Effector CD4-positive, alpha-beta T cell (primary cell): ENCODE measurements around the gene POLR3E.

Source experiments
- DNase-seq: peaks from one replicate; pipeline ENCODE4 v3.0.0-alpha.2; 2020

POLR3E gene

GRCh38 chr16:22317625-22318024, 20.4 kb downstream of the POLR3E start:
- no peak for DNase-seq

GRCh38 chr16:22318690-22319358, 21.6 kb downstream of the POLR3E start:
- peak; percentile 59 for DNase-seq

GRCh38 chr16:22320572-22321339, 23.5 kb downstream of the POLR3E start:
- no peak for DNase-seq

- peak; percentile 68 for DNase-seq
These were observed 24.3 kb downstream of the POLR3E start for GRCh38 chr16:22321340-22322001.

GRCh38 chr16:22322021-22322471, 24.8 kb downstream of the POLR3E start:
- DNase-seq = no peak

- DNase-seq = no peak
These were observed 25.5 kb downstream of the POLR3E start for GRCh38 chr16:22322741-22323140.

GRCh38 chr16:22323173-22323958, 26.2 kb downstream of the POLR3E start:
- no peak for DNase-seq

GRCh38 chr16:22323959-22324786, 27.0 kb downstream of the POLR3E start:
- no peak for DNase-seq

- no peak for DNase-seq
These were observed 27.8 kb downstream of the POLR3E start for GRCh38 chr16:22324787-22325597.

GRCh38 chr16:22325598-22326368, 28.6 kb downstream of the POLR3E start:
- no peak for DNase-seq

GRCh38 chr16:22326369-22326652, 29.1 kb downstream of the POLR3E start:
- DNase-seq = no peak

- no peak for DNase-seq
These were observed 29.7 kb downstream of the POLR3E start for GRCh38 chr16:22326771-22327445.

- DNase-seq = no peak
These were observed 30.2 kb downstream of the POLR3E start for GRCh38 chr16:22327446-22327775.

GRCh38 chr16:22328081-22328725, 31.0 kb downstream of the POLR3E start:
- no peak for DNase-seq

GRCh38 chr16:22329199-22329695, 32.0 kb downstream of the POLR3E start:
- DNase-seq = no peak

GRCh38 chr16:22330326-22330725, 33.1 kb downstream of the POLR3E start:
- no peak for DNase-seq

- DNase-seq = no peak
These were observed 36.3 kb downstream of the POLR3E start for GRCh38 chr16:22333457-22333994.

GRCh38 chr16:22335668-22336246, 38.5 kb downstream of the POLR3E start:
- DNase-seq = no peak

- DNase-seq = no peak
These were observed 39.4 kb downstream of the POLR3E start for GRCh38 chr16:22336581-22336980.
